Endothelial cell of umbilical vein (primary cell): ENCODE results near the gene NECTIN3.

Experiments
- MYC ChIP-seq: IDR thresholded peaks from one replicate; pipeline ENCODE4 v1.6.1; 2011; ENCODE audit warnings: mild to moderate bottlenecking, low read depth, low read length
- TF ChIP-seq, protein P1 (sequence below), 2 donors: IDR thresholded peaks; 1 replicate in 1 of 2; 2 replicates in 1 of 2; pipeline ENCODE4 v1.5.1; 2011; ENCODE audit warnings: low read length in 2 of 2, mild to moderate bottlenecking in 2 of 2, moderate library complexity in 2 of 2, control low read depth in 1 of 2, inconsistent platforms in 1 of 2, low read depth in 1 of 2; ENCODE audit not compliant: insufficient read depth in 1 of 2; ENCODE audit errors: extremely low read depth in 1 of 2
- TF ChIP-seq, protein P2 (sequence below): IDR thresholded peaks from 2 replicates; pipeline ENCODE4 v1.6.1; 2011; ENCODE audit not compliant: insufficient read depth, insufficient read length

DNA sequence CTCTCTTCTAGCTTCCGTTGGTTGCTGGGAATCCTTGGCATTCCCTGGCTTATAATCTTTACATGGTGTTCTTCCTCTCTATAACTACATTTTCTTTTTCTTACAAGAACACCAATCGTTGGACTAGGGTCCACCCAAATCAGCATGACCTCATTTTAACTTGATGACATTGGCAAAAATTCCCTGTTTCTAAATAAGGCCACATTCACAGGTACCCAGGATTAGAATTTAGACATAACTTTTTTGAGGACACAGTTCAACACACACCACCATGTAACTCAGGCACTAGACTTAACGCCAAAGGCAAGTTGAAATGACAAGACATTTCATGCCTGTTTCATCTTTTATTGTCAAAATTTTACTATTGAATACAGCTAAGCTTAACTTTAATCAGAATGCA lies 93.0 kb downstream of the NECTIN3 start:
- TF ChIP-seq, protein P1, sequence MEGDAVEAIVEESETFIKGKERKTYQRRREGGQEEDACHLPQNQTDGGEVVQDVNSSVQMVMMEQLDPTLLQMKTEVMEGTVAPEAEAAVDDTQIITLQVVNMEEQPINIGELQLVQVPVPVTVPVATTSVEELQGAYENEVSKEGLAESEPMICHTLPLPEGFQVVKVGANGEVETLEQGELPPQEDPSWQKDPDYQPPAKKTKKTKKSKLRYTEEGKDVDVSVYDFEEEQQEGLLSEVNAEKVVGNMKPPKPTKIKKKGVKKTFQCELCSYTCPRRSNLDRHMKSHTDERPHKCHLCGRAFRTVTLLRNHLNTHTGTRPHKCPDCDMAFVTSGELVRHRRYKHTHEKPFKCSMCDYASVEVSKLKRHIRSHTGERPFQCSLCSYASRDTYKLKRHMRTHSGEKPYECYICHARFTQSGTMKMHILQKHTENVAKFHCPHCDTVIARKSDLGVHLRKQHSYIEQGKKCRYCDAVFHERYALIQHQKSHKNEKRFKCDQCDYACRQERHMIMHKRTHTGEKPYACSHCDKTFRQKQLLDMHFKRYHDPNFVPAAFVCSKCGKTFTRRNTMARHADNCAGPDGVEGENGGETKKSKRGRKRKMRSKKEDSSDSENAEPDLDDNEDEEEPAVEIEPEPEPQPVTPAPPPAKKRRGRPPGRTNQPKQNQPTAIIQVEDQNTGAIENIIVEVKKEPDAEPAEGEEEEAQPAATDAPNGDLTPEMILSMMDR (IDR thresholded peaks at IDR 0.05; ENCODE audit: extremely low read depth in 1 of 2, insufficient read depth in 1 of 2, low read depth in 1 of 2, low read length in 2 of 2), result no peak
- no peak for TF ChIP-seq MYC
- TF ChIP-seq, protein P2, sequence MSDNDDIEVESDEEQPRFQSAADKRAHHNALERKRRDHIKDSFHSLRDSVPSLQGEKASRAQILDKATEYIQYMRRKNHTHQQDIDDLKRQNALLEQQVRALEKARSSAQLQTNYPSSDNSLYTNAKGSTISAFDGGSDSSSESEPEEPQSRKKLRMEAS, result no peak
